HG03103 (cell line): ENCODE measurements around the gene NT5C2.
"Not testable (repeated sequence)": the region's sequence is repeated elsewhere in the genome, so short reads cannot be mapped to it uniquely, and the experiment has no call there.

Source experiments
- ATAC-seq: cut with Tn5 transposase; IDR thresholded peaks from one replicate; pipeline ENCODE4 v1.9.1; 2021; ENCODE audit warnings: low read depth; ENCODE audit not compliant: unreplicated experiment

Gene NT5C2

GRCh38 chr10:103167554-103167953, 25.5 kb downstream of the NT5C2 start:
- ATAC-seq = not testable (repeated sequence)

GRCh38 chr10:103166523-103166922, 26.5 kb downstream of the NT5C2 start:
- no peak for ATAC-seq

GRCh38 chr10:103163766-103164403, 29.2 kb downstream of the NT5C2 start:
- not testable (repeated sequence) for ATAC-seq

- ATAC-seq = no peak
Measured at GRCh38 chr10:103157246-103157645, 35.8 kb downstream of the NT5C2 start.

- ATAC-seq = no peak
Measured at GRCh38 chr10:103155471-103156085, 37.5 kb downstream of the NT5C2 start.

- ATAC-seq = no peak
Measured at GRCh38 chr10:103154521-103155299, 38.4 kb downstream of the NT5C2 start.

- ATAC-seq = no peak
Measured at GRCh38 chr10:103153302-103154197, 39.5 kb downstream of the NT5C2 start.

- no peak for ATAC-seq
Measured at GRCh38 chr10:103149991-103150622, 43.0 kb downstream of the NT5C2 start.

- ATAC-seq = no peak
Measured at GRCh38 chr10:103147645-103148044, 45.4 kb downstream of the NT5C2 start.

- no peak for ATAC-seq
Measured at GRCh38 chr10:103145860-103146466, 47.1 kb downstream of the NT5C2 start.

GRCh38 chr10:103145046-103145445, 48.0 kb downstream of the NT5C2 start:
- no peak for ATAC-seq

- ATAC-seq = no peak
Measured at GRCh38 chr10:103144041-103144440, 49.0 kb downstream of the NT5C2 start.

- ATAC-seq = not testable (repeated sequence)
Measured at GRCh38 chr10:103143641-103144040, 49.4 kb downstream of the NT5C2 start.

- ATAC-seq = no peak
Measured at GRCh38 chr10:103141950-103142349, 51.1 kb downstream of the NT5C2 start.

- ATAC-seq = no peak
Measured at GRCh38 chr10:103140469-103140868, 52.6 kb downstream of the NT5C2 start.

GRCh38 chr10:103139803-103140202, 53.3 kb downstream of the NT5C2 start:
- ATAC-seq = no peak

- ATAC-seq = not testable (repeated sequence)
Measured at GRCh38 chr10:103135168-103135567, 57.9 kb downstream of the NT5C2 start.

GRCh38 chr10:103130910-103131309, 62.2 kb downstream of the NT5C2 start:
- ATAC-seq = no peak

- ATAC-seq = not testable (repeated sequence)
Measured at GRCh38 chr10:103130180-103130579, 62.9 kb downstream of the NT5C2 start.

- ATAC-seq = no peak
Measured at GRCh38 chr10:103127241-103127640, 65.8 kb downstream of the NT5C2 start.
